Mammary epithelial cell (primary cell): ENCODE measurements around the gene MYPOP.

ENCODE experiments used
- CTCF ChIP-seq, 2 donors: IDR thresholded peaks in 1 of 2; conservative IDR thresholded peaks in 1 of 2; 2 replicates each; pipeline ENCODE4 v1.5.1; 2011 to 2012; ENCODE audit warnings: inconsistent platforms in 2 of 2, low read length in 2 of 2, mild to moderate bottlenecking in 2 of 2, control low read depth in 1 of 2, low read depth in 1 of 2; ENCODE audit not compliant: insufficient read depth in 1 of 2; ENCODE audit errors: extremely low read depth in 1 of 2
- EZH2 ChIP-seq: IDR thresholded peaks from 2 replicates; pipeline ENCODE4 v1.6.1; 2012; ENCODE audit warnings: low read length, inconsistent platforms, borderline replicate concordance

GRCh38 chr19:45906221-45906620, 3.8 kb upstream of the MYPOP start:
- TF ChIP-seq CTCF (conservative IDR thresholded peaks at IDR 0.05 in 1 of 2, IDR thresholded peaks at IDR 0.05 in 1 of 2; ENCODE audit: extremely low read depth in 1 of 2, insufficient read depth in 1 of 2, low read depth in 1 of 2, low read length in 2 of 2) (no peak), EZH2 (no peak)
